ENCODE measurements around the gene ARHGAP40.

ARHGAP40 gene

DNA sequence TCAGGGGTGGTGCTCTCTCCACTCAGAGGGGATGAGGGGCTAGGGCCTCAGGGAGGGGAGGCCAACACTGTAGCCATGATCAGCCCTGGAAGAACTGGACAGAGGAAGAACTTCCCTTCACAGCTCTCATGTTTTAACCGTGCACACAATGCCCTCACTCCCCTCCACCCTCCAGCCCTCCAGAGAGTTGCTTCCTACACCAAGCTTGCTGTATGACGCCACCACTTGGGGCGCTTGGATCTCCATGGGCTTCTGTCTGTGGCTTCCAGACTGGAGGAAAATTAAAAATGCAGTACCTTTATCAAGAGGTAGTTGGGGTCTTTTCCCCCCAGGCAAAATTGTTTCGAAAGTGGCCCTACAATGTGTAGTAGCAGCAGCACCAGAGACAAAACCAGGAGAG, 48.4 kb downstream of the ARHGAP40 start:
- no peak for DNase-seq (ENCODE audit: low spot score)

DNA sequence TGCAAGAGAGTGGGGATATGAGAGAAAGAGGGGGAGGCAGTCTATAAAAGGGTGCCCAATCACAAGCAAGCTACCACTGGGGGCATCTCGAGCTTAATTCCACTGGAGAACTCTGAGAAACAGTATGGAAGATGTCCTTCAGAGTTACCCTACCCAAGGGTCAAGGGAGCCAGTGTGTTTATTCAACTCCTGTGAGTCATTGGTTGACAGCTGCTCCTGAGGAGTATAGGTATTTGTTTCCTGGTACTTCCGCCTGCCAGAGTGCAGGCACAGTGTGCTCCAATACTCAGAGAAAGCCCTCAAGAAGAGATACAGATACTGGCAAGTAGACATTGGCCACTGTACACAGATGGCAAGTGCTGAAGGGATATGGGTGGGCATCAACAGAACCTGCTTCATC, 49.5 kb downstream of the ARHGAP40 start:
- no peak for DNase-seq (ENCODE audit: low spot score)

DNA sequence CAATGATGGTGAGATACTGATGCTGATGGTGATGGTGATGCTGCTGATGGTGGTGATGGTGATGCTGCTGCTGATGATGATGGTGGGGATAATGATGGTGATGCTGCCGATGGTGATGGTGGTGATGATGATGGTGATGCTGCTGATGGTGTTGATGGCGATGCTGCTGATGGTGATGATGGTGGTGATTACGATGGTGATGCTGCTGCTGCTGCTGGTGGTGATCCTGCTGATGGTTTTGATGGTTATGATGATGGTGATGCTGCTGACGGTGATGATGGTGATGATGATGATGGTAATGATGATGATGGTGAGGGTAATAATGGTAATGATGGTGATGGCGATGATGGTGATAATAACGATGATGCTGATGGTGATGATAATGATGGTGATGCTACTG, 50.0 kb downstream of the ARHGAP40 start:
- DNase-seq (ENCODE audit: low spot score), result no peak

DNA sequence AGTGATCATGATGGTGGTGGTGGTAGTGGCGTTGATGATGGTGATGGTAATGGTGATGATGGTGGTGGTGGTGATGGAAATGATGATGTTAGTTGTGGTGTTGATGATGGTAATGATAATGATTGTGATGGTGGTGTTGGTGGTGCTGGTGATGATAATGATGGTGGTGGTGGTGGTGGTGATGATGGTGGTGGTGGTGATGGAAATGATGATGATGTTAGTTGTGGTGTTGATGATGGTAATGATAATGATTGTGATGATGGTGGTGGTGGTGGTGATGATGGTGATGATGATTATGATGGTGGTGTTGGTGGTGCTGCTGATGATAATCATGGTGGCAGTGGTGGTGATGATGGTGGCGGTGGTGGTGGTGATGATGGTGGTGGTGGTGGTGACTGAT, 51.4 kb downstream of the ARHGAP40 start:
- no peak for DNase-seq (ENCODE audit: low spot score)

GRCh38 chr20:38657390-38657789, 55.8 kb downstream of the ARHGAP40 start:
- DNase-seq (ENCODE audit: low spot score), result no peak

DNA sequence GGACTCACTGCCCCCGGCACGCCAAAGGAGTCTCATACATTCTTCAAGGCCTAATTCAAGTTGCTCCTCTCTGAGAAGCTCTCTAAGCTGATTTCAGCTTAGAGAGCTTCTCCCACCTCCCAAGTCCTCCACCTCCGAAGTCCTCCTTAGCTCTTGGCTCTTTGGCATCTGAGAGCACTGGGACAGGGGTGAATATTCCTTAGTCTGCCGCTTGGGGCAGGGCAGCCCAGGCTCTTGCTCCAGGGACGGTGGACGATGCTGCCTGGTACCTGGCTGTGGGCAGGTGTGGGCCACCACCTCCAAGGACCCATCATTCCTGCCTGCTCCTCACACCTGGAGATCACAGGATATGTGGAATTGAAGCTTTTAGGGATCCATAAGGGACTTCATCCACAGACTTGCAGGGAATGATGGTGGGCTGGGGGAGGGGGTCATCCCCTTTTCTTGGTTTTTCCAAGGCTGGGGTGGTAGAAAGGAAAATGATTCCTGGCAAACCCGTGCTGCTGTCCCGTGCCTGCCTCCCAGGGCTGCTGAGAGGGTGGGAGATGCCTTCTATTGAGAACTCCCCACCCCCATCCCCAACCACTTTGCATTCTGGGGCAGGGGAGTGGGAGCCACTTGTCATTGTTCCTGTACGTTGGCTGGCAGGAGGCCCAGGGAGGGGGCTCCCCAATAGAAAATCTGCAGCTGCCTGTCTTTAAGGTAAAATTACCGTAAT, 57.4 kb downstream of the ARHGAP40 start:
- peak; percentile 61 for DNase-seq (ENCODE audit: low spot score)

- no peak for DNase-seq (ENCODE audit: low spot score)
These were observed 57.9 kb downstream of the ARHGAP40 start for GRCh38 chr20:38659597-38659880.

DNA sequence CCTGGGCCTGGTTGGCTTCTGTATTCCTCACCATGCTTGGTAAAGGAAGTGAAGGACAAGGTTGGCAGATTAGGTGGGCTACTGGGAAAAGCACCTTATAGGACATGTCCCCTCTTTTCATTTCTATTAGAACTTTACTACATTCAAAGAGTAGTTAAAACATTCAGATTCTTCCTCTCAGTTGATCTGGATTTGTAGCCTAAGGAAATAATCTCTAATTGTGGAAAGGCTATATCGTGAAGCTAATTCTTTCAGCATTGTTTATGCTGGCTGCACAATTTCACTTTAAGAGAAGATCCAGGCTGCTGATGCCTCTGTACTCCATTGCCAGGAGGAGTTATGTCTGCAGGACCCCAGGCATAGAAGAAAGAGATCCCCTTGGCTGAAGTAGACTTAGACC, 58.8 kb downstream of the ARHGAP40 start:
- no peak for DNase-seq (ENCODE audit: low spot score)

DNA sequence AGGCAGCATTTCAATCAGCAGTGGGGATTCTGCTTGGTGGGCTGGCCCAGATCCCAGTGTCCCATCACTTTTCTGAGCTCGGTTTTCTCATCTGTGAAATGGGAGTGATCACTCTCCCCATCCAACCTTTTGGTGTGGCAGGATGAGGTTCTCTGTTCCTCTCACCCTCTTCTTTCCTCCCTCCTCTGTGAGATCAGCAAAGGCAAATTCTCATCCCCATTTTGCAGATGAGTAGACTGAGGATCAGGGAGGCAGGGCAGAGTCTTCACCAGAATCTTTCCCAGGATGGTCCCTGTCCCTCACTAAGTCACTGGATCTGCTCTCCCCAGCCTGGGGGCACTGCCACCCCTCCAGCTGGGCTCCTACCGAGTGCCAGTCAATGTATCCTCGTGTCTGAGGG, 62.1 kb downstream of the ARHGAP40 start:
- no peak for DNase-seq (ENCODE audit: low spot score)

DNA sequence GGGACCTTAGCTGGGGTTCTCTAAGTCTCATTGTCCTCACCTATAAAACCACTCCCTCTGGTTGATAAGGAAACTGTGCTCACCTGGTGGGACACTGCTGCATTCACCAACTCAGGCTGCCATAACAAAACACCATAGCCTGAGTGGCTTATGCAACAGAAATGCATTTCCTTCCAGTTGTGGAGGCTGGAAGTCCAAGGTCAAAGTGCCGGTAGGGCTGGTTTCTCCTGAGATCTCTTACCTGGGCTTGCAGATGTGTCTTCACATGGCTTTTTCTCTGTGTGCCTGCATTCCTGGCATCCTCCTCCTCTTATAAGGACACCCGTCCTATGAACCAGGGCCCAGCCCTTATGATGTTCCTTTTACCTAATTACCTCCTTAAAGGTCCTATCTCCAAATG, 62.7 kb downstream of the ARHGAP40 start:
- no peak for DNase-seq (ENCODE audit: low spot score)

DNA sequence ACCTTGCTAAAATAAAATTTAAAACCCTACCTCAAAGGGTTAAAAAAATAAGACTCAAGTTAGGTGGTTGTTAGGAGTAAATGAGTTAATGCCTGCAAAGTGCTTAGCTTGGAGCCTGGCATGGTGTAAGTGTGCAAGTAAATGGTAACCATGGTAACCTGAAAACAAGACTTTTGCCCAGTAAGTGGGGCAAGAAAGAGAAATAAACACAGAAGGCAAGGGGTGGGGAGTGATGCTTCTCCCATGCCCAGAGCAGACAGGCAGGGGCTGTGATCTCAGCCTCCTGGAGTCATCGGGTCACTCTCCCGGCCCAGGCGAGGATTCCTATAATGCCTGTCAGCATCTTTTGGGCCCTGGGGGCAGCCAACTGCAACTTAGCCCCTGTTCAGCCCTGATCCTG, 63.5 kb downstream of the ARHGAP40 start:
- DNase-seq (ENCODE audit: low spot score), result no peak

- no peak for DNase-seq (ENCODE audit: low spot score)
These were observed 64.1 kb downstream of the ARHGAP40 start for GRCh38 chr20:38665506-38666285.

GRCh38 chr20:38667417-38667956, 65.9 kb downstream of the ARHGAP40 start:
- DNase-seq (ENCODE audit: low spot score), result no peak

DNA sequence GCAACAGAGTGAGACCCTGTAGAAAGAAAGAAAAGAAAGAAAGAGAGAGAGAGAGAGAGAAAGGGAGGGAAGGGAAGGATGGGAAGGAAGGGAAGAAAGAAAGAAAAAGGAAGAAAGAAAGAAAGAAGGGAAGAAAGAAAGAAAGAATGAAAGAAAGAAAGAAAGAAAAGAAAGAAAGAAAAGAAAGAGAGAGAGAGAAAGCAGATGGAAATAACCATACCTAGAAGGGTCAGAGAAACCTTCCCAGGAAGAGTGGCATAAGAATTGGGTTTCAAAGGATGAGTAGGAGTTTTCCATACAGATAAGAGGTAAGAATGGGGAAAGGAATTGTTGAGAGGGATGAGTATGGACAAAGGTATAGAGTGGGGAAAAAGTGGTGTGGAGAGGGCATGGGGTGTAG, 68.1 kb downstream of the ARHGAP40 start:
- no peak for DNase-seq (ENCODE audit: low spot score)

GRCh38 chr20:38670786-38671185, 69.2 kb downstream of the ARHGAP40 start:
- DNase-seq (ENCODE audit: low spot score), result no peak

GRCh38 chr20:38671186-38671585, 69.6 kb downstream of the ARHGAP40 start:
- no peak for DNase-seq (ENCODE audit: low spot score)

- no peak for DNase-seq (ENCODE audit: low spot score)
These were observed 70.2 kb downstream of the ARHGAP40 start for GRCh38 chr20:38671701-38672292.

DNA sequence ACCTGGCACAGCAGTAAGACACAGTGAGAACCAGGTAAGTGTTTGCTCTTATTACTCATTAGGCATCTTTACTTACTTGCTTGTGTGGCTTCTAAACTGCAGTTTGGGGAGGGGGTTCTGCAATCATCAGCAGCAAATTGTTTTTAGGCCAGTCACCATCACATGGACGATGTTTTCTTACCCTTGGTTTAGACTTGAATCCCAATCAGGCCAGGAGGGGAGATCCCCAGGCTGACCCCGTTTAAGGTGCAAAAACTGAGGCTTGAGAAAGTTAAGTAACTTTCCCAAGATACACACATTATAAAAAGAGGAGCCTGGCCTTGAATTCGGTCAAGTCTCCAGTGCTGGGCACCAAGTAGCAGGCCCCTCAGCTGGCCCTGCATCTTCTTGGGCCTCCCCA, 70.9 kb downstream of the ARHGAP40 start:
- DNase-seq (ENCODE audit: low spot score), result no peak

GRCh38 chr20:38673261-38673660, 71.7 kb downstream of the ARHGAP40 start:
- DNase-seq (ENCODE audit: low spot score), result no peak

GRCh38 chr20:38673725-38674091, 72.1 kb downstream of the ARHGAP40 start:
- peak; percentile 19 for DNase-seq (ENCODE audit: low spot score)

- peak; percentile 91 for DNase-seq (ENCODE audit: low spot score)
These were observed 72.6 kb downstream of the ARHGAP40 start for GRCh38 chr20:38674092-38674764.

- DNase-seq (ENCODE audit: low spot score), result no peak
These were observed 73.1 kb downstream of the ARHGAP40 start for GRCh38 chr20:38674765-38675133.

GRCh38 chr20:38676576-38676975, 75.0 kb downstream of the ARHGAP40 start:
- no peak for DNase-seq (ENCODE audit: low spot score)
